Skeletal muscle tissue (tissue), 4 donors: ENCODE data around the gene TMED9. TPM values are rescaled to one million over a fixed set of nuclear protein-coding genes. Genes with fewer than 3 reads are reported as not detected.
"Not testable (repeated sequence)": the region's sequence is repeated elsewhere in the genome, so short reads cannot be mapped to it uniquely, and the experiment has no call there.

Experiments
- H3K27ac ChIP-seq: one replicate; pipeline ENCODE4 v1.7.0; 2013; ENCODE audit warnings: mild to moderate bottlenecking, low read depth, low read length, inconsistent platforms
- H3K27me3 ChIP-seq, 3 donors: one replicate each; pipeline ENCODE4 v1.7.0; 2013; ENCODE audit warnings: low read length in 3 of 3; ENCODE audit not compliant: control insufficient read depth in 3 of 3, insufficient read depth in 3 of 3
- H3K36me3 ChIP-seq, 3 donors: one replicate each; pipeline ENCODE4 v1.7.0; 2013; ENCODE audit warnings: low read length in 3 of 3; ENCODE audit not compliant: control insufficient read depth in 3 of 3, insufficient read depth in 3 of 3
- H3K4me1 ChIP-seq, 3 donors: one replicate each; pipeline ENCODE4 v1.7.0; 2013; ENCODE audit warnings: low read length in 3 of 3, mild to moderate bottlenecking in 3 of 3; ENCODE audit not compliant: control insufficient read depth in 3 of 3, insufficient read depth in 3 of 3
- H3K4me3 ChIP-seq, 3 donors: one replicate each; pipeline ENCODE4 v1.7.0; 2013; ENCODE audit warnings: low read length in 3 of 3
- H3K9ac ChIP-seq, 3 donors: one replicate each; pipeline ENCODE4 v1.7.0; 2013; ENCODE audit warnings: low read length in 3 of 3, mild to moderate bottlenecking in 3 of 3, moderate library complexity in 2 of 3, low read depth in 1 of 3
- H3K9me3 ChIP-seq, 3 donors: one replicate each; pipeline ENCODE4 v1.7.0; 2013; ENCODE audit warnings: low read length in 3 of 3; ENCODE audit not compliant: control insufficient read depth in 3 of 3
- total RNA-seq: library from RNA; depleted of rRNA; stranded (reverse); fragments of >200 nt; gene quantifications from one replicate; pipeline ENCODE4 v1.2.3, GENCODE V29; 2014
- donor health status: Osteomylitis.

The TMED9 gene
- total RNA-seq, 1 donor from 2014 or later = 37.6 TPM

DNA sequence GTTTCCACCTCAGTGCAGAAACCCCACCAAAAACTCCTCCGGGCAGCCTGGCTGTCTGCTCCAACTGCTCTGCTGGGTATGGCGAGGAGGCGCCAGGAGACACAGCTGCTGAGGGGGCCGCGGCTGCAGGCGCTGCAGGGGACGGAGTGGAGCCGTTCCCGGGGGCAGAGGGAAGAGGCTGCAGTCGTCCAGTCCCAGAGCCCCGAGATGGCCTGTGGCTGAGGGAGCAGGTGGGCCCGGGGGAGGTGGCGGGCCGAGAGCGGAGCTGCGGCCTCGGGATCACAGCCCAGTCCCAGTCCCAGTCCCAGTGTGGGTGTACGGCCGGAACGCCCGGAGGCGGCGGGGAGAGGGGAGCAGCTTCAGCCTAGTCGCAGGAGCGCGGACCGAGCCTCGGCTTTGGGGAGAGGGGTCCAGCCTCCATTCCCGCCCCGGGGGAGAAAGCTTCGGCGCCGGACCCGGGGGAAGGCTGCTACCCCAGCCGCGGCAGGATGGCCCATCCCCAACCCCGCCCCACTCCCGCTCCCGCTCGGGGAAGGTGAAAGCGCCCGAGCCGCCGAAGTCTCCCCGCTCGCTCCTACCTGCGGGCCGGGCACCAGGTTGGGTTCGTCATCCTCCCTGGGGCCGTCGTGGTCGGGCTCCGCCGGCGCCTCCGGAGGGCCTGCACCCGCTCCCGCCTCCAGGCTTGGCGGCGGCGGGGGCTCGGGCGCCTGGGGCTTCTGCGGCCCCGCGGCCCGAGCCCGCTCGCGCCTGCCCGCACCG lies 38.2 kb upstream of the TMED9 start:
- Histone ChIP-seq H3K9me3 (no peaks in the 10 kb centered on the region), H3K27ac (peak overlapping the region; percentile 65), H3K9ac (peak overlapping the region; percentile 79 to 87 (median 82)), H3K36me3 (peaks cover 5 to 10% (median 9%) of the 10 kb centered on the region in 3 donors), H3K27me3 (no peaks in the 10 kb centered on the region), H3K4me3 (peak overlapping the region; percentile 79 to 86 (median 80)), H3K4me1 (peaks cover 43 to 64% (median 52%) of the 10 kb centered on the region in 3 donors)

DNA sequence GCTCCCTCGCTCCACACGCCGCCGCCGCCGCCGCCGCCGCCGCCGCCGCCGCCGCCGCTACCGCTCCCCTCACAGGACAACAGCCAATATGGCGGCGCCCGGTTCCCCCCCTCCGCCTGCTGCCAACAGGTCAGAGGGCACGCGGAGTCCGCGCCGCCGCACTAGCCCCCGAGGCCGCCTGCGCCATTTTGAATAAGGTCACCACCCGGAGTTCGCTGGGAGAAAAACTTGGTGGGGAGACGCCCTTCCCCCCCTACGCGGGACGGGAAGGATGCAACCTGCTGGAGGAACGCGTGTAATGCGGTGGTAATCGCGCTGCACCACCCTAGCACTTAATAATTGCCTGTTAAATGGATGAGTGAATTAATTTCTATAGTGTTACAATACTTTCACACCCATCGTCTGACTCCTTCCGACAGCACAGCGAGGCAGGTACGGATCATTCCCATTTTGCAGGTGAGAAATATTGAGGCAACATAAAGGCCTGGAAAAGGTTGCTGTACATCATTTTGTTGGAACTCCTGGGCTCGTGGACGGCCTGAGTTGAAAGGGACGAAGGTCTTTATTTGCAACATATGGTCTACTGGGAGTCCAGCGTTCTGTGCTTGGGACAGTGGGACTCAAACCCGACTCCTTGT lies 37.4 kb upstream of the TMED9 start, which contains the start of gene FAM193B:
FAM193B (minus strand) TSS at position 90 of the 638 bp plus-strand sequence. CDS start 105 bp downstream, outside the sequence.
- peaks cover 39 to 59% (median 48%) of the 10 kb centered on the region in 3 donors for H3K4me1 ChIP-seq
- peak within 1 kb of the TSS; percentile 65 for H3K27ac ChIP-seq
- H3K9ac ChIP-seq = peak within 1 kb of the TSS; percentile 79 to 87 (median 82)
- H3K36me3 ChIP-seq = peaks cover 5 to 10% (median 9%) of the 10 kb centered on the region in 3 donors
- H3K27me3 ChIP-seq = no peaks in the 10 kb centered on the region
- H3K9me3 ChIP-seq = no peaks in the 10 kb centered on the region
- peak within 1 kb of the TSS; percentile 87 to 96 (median 89) for H3K4me3 ChIP-seq

- H3K36me3 ChIP-seq = peaks cover 5 to 10% (median 9%) of the 10 kb centered on the region in 3 donors
- H3K4me3 ChIP-seq = peak overlapping the region; percentile 87 to 96 (median 89)
- H3K9me3 ChIP-seq = no peaks in the 10 kb centered on the region
- H3K27me3 ChIP-seq = no peaks in the 10 kb centered on the region
- peak overlapping the region in 2 of 3 donors; percentile 61 to 79 for H3K9ac ChIP-seq
- peak overlapping the region; percentile 64 for H3K27ac ChIP-seq
- peaks cover 38 to 56% (median 45%) of the 10 kb centered on the region in 3 donors for H3K4me1 ChIP-seq
These were observed 36.8 kb upstream of the TMED9 start for GRCh38 chr5:177555228-177555627.

GRCh38 chr5:177555665-177556064 lies 36.3 kb upstream of the TMED9 start:
- Histone ChIP-seq H3K9ac (peak overlapping the region in 2 of 3 donors; percentile 5 to 61), H3K4me3 (no peak overlapping the region), H3K27ac (peak overlapping the region; percentile 64), H3K27me3 (no peaks in the 10 kb centered on the region), H3K36me3 (peaks cover 5 to 10% (median 9%) of the 10 kb centered on the region in 3 donors), H3K4me1 (peaks cover 38 to 51% (median 41%) of the 10 kb centered on the region in 3 donors), H3K9me3 (no peaks in the 10 kb centered on the region)

GRCh38 chr5:177557041-177557647 lies 34.9 kb upstream of the TMED9 start:
- Histone ChIP-seq H3K27me3 (no peaks in the 10 kb centered on the region), H3K27ac (peak overlapping the region; percentile 70), H3K4me1 (peaks cover 36 to 44% (median 38%) of the 10 kb centered on the region in 3 donors), H3K9me3 (no peaks in the 10 kb centered on the region), H3K36me3 (peaks cover 3 to 10% (median 7%) of the 10 kb centered on the region in 3 donors), H3K4me3 (peak overlapping the region in 1 of 3 donors; percentile 24), H3K9ac (no peak overlapping the region)

- Histone ChIP-seq H3K4me1 (peaks cover 29 to 37% (median 32%) of the 10 kb centered on the region in 3 donors), H3K4me3 (no peak overlapping the region), H3K9me3 (no peaks in the 10 kb centered on the region), H3K36me3 (peaks cover 3% of the 10 kb centered on the region in 3 donors), H3K27me3 (no peaks in the 10 kb centered on the region), H3K27ac (peak overlapping the region; percentile 70), H3K9ac (no peak overlapping the region)
These were observed 34.2 kb upstream of the TMED9 start for GRCh38 chr5:177557796-177558195.

- not testable (repeated sequence) for H3K27me3 ChIP-seq, H3K4me3 ChIP-seq, H3K9me3 ChIP-seq, H3K36me3 ChIP-seq, H3K27ac ChIP-seq, H3K9ac ChIP-seq
- peaks cover 22 to 27% (median 23%) of the 10 kb centered on the region in 3 donors for H3K4me1 ChIP-seq
These were observed 32.5 kb upstream of the TMED9 start for GRCh38 chr5:177559446-177559941.

GRCh38 chr5:177565046-177565445 lies 27.0 kb upstream of the TMED9 start:
- no peak overlapping the region for H3K27ac ChIP-seq
- no peaks in the 10 kb centered on the region for H3K9me3 ChIP-seq
- no peaks in the 10 kb centered on the region for H3K4me1 ChIP-seq
- no peaks in the 10 kb centered on the region for H3K27me3 ChIP-seq
- H3K36me3 ChIP-seq = no peaks in the 10 kb centered on the region
- no peak overlapping the region for H3K9ac ChIP-seq
- H3K4me3 ChIP-seq = no peak overlapping the region

DNA sequence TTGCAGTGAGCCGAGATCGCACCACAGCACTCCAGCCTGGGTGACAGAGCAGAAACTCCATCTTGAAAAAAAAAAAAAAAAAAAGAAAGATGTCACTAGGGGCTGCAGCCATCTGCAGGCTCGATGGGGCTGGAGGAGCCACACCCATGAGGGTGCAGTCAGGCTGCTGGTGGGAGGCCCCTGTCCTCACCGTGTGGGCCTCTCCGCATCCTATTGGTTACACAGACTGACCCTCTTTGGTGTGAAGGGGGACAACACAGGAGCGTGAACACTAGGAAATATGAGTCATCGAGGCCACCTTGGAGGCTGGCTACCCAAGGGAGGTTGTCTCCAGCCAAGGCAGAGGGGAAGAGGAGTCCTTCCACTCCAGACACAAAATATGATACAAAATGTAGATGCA lies 23.7 kb upstream of the TMED9 start:
- Histone ChIP-seq H3K9me3 (no peaks in the 10 kb centered on the region), H3K9ac (no peak overlapping the region), H3K27ac (no peak overlapping the region), H3K36me3 (no peaks in the 10 kb centered on the region), H3K4me1 (no peaks in the 10 kb centered on the region), H3K4me3 (no peak overlapping the region), H3K27me3 (no peaks in the 10 kb centered on the region)
